GM21825 (cell line): ENCODE data around the gene ICE2.
A peak's percentile ranks its signal among the peaks of the same experiment; 100 is the strongest.

ENCODE experiments used
- ATAC-seq: cut with Tn5 transposase; IDR thresholded peaks from one replicate; pipeline ENCODE4 v1.9.1; 2021; ENCODE audit warnings: mild to moderate bottlenecking, moderate library complexity; ENCODE audit not compliant: unreplicated experiment

ICE2 gene

DNA sequence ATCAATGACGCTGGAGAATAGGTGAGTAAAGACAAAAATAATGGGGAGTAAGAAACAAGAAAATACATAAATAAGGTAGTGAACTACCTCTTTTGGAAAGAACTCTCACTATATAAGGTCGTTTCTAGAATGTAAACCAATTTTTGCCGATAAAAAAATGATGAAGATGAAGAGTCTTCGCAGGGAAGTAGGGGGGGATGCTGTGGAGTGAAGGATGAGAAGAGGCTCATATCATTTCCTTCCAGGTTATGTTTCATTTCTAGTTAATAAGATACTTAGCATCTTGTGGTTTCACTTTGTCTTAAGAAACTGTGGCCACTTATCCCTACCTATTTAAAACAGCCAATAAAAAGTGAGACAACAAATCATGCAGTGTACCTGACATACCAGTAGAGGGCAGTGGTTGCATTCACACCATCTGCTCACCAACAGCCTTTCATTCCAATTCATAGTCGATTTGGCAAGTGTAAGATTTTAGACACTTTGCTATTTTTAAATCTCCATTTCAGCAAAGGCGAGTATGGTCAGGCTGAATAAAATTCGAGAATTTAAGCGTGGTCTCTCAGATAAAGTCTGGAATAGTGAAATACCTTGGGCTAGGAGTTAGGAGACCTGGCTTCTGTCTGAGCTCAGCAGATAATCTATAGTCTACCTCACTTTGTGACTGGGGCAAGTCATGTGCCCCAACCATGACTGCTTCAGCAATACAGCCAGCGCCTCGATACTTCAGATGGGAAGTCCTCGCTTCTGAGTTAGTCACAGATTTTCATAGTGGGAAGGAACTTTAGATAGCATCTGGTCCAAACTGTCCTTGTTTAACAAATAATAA, 28.9 kb upstream of the ICE2 start:
- peak; percentile 94 for ATAC-seq

- no peak for ATAC-seq
These were observed 17.9 kb upstream of the ICE2 start for GRCh38 chr15:60496853-60497252.

DNA sequence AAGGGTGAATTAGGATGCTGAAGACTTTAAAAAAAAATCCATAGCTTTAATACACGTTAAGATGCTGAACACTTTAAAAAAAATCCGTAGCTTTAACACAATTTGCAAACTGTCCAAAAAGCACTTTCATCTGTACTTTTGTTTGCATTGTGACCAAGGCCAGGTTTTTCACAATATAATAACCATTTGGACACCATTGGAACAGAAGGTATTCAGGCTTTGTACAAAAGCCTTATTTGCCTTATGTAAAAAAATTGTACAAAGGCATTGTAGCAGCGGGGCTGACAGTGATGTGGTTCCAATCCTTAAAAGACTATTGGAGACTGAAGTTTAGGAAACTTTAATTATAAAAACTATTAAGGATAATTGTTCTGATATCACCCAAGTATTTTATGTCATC, 15.2 kb upstream of the ICE2 start:
- no peak for ATAC-seq

DNA sequence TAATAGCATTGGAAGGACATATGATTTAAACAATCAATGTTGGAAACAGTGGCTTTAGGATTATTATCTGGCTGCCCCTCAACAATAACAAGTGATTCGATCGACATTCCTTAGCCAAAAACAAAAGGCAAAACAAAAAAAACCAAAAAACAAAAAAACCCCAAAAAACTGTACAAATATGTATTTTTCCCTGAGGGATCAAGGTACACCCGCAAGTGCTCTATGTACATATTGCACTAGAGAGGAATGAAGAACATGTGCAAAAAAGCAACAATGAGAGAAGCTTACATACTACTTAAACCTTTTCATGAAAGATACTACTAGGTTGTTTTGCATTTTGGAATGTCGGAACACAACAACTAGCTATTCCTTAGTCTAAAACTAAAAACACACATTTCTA, 14.2 kb upstream of the ICE2 start:
- ATAC-seq, result no peak

DNA sequence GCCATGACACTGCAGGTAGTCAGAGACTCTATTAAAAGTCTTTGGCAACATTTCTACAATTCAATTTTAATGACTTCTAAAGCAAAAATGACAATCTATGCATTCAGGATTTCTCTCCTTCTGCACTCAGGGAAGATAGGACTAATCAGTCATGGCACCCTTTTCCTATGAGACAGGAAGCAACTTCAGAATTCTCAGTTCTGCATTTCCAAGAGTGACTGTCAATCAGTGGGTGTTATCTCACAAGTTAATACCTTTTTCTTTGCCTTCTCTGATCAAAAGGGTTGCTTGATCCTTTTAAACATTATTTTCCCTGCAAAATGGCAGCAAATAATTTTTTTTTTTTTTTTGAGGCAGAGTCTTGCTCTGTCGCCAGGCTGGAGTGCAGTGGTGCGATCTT, 7.8 kb upstream of the ICE2 start:
- no peak for ATAC-seq

DNA sequence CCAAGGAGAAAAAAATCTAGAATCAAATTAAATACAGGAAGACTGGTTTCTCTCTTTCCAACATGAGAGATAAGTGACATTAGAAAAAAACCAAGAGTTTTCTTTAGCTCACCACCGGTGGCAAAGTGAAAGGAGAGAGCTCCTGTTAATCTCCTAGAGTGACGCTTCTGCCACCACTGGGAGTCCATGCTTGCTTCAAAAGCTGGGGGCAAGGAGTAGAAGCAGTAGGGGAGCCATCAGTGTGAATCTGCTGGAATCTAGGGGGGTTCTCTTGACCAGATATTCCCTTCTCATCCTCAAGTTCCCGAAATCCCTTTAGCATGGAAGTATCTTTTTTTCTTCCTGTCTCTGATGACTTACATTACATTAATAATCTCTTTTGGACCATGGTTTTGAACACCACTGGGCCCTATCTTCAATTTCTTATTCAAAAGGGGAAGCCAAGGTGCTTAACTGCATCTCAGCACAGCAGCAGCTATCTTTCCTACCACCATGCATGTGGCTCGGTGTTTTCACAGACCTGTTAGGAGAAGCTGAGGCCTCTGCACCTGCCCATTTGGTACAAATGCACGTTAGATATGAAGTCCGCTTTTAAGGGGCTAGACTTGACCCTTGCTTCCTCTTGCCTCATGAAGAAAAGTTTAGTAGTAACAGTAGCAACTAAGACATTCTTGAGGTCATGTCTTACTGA, 6.6 kb upstream of the ICE2 start:
- ATAC-seq, result no peak

DNA sequence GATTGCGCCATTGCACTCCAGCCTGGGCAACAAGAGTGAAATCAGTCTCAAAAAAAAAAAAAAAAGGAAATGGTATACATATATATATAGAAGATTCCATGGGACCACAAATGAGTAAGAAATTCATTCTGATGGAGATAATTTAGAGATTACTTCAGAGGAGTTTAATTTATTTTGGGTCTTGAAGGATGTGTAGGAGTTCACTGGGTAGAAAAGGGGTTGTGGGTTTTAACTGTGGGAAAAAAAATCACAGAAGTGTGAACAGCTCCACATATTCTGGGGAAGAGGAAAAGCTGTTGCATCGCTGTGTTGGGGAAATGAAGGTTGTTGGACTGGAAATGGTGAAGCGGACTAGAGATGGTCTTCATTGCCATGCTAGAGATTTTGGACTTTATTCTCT, 4.1 kb upstream of the ICE2 start:
- no peak for ATAC-seq

GRCh38 chr15:60480888-60481287, 1.9 kb upstream of the ICE2 start:
- ATAC-seq, result no peak

GRCh38 chr15:60480149-60480548, 1.2 kb upstream of the ICE2 start:
- no peak for ATAC-seq

DNA sequence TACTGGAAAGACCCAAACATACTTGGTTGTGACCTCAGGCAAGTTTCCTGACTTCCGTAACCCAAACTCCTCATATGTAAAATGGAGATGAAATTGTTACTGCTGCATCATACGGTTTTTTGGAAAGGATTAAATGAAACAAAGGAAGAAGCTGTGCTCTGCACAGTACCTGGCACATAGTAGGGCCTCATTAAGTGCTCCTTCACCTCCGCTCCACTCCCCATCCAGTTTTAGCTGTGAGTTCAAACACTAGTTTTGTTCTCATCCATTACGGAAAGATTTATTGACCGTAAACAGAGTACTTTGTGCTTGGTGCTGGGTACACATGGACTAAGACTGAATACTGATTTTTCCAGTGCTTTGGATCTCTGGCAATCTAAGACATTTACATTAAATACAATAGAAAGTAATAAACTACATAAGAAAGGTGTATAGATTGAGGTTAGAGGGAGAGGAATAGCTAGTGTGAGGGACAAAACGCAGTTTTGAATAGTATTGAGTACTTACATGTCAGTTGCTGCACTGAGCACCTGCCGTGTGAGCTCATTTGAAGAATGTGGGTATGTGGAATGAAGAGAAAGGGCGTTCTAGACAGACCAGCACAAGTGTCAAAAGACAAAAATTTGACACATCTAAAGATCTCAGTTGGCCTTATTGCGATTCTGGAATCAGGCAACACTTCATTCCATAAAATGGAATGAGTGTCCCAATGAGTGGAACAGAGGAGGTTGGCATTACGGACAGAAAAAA, 594 bp upstream of the ICE2 start:
- no peak for ATAC-seq

GRCh38 chr15:60477916-60478565, 901 bp downstream of the ICE2 start:
- no peak for ATAC-seq

DNA sequence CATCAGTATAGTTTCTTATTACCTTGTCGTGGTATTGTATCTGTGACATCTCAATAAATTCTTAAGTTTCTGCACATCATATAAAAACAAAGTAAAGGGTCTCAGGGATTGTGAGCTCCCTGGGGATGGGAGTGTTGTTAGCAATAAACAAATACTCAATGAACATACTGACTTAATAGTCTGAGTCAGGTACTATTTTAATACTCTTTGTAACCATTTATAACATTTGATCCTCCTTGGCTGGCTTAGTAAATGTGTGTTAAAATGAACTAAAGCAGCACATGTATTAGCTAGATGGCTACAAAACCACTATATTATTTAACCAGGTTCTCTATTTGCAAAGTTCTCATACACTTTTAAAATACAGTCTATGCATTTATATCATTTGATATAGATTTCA, 1.8 kb downstream of the ICE2 start:
- ATAC-seq, result no peak

GRCh38 chr15:60476713-60477112, 2.2 kb downstream of the ICE2 start:
- ATAC-seq, result no peak

DNA sequence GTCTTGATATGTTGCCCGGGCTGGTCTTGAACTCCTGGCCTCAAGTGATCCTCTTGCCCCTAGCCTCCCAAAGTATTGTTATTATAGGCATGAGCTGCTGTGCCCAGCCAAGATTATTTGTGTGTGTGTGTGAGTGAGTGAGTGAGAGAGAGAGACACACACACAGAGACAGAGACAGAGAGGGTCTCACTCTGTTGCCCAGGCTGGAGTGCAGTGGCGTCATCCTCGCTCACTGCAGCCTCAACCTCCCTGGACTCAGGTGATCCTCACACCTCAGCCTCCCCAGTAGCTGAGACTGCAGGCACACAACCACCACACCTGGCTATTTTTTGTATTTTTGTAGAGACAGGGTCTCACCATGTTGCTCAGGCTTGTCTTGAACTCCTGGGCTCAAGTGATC, 5.8 kb downstream of the ICE2 start:
- no peak for ATAC-seq

DNA sequence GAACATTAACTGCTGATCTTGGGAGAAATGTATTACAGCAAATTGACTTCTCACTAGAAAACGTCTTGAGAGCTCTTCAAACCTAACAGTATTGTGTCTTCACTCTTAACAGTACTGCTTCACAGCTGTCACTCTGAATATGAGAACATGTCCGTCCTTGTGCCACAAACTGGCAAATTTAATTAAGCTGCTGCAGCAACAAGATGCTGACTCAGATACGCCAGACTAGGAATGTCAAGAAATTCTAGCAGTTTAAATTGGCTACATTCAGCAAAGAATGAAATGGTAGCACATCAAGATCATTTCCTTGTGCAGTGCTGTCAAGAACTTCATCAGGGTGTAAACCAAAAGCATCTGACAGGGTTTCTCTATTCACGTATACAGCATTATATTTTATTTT, 7.6 kb downstream of the ICE2 start:
- ATAC-seq, result no peak

DNA sequence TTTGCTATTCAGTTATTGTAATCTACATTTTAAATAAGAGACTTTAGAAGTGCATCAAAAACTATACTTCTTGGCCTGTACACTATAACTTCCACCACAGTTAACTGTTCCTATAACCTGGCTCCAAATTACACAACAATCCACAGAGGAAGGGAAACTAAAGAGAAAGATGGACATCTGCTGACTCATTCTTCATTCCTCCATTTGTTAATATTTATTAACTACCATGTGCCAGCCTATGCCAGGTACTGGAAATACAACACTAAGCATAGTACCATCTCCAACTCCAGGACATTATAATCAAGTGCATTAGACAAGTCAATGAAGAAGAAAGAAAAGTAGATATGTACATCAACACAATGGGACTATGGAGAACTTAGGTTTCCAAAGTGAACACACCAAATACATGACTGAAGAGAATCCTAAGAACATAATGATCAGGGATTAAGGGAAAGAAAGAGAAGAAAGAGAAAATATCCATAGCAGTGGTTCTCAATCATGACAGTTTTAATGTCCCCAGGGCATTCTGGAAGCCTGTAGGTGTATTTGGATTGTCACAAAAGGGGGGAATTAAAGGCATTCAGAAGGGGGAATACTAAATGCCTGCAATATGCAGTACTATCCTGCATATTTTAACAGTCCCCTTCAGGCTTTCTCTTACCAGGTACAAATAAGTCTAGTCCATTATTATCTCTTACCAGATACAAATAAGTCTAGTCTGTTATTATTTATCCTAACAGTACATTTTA, 8.9 kb downstream of the ICE2 start:
- no peak for ATAC-seq

GRCh38 chr15:60464836-60465630, 13.9 kb downstream of the ICE2 start:
- no peak for ATAC-seq

- ATAC-seq, result no peak
These were observed 16.9 kb downstream of the ICE2 start for GRCh38 chr15:60462027-60462426.

DNA sequence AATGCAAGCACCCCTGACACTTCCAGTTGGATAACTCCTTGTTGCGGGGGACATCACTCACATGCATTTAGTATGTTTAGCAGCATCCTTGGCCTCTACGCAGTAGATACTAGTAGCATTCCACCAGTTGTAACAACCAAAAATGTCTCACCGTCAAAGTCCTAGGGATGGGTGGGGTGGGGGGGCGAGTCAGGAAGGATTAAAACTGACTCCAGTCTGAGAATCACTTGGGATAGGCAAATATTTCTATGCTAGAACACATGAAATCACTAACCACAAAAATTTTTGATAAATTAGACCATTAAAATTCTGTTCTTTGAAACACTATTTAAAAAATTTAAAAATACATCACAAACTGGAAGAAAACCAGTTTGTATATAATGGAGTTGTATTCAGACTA, 18.0 kb downstream of the ICE2 start:
- no peak for ATAC-seq

GRCh38 chr15:60458721-60459120, 20.2 kb downstream of the ICE2 start:
- no peak for ATAC-seq
